Right ventricle myocardium superior (tissue), 1 donor: ENCODE measurements around the gene TWF1. TPM values are rescaled to one million over a fixed set of nuclear protein-coding genes. Genes with fewer than 3 reads are reported as not detected.
"Not testable (repeated sequence)": the region's sequence is repeated elsewhere in the genome, so short reads cannot be mapped to it uniquely, and the experiment has no call there.

Experiments
- ATAC-seq: fragments of 200-7000 bp; cut with Tn5 transposase; one replicate; pipeline ENCODE4 v1.9.1; 2020; ENCODE audit warnings: mild to moderate bottlenecking; ENCODE audit not compliant: poor library complexity
- DNase-seq: peaks from one replicate; pipeline ENCODE4 v3.0.0-alpha.2; 2020
- intact Hi-C: fragments of 100-400 bp; cut with DNase I; formaldehyde crosslinking; loops from one replicate; pipeline ENCODE4 v1.11.2; 2022
- total RNA-seq: library from RNA; stranded (reverse); fragmentation: NEBNext Ultra II Directional; extraction: Animal tissue kit (Norgen Biotek cat#: 25700); gene quantifications from one replicate; pipeline ENCODE4 v1.2.1, GENCODE V29; 2021
- donor health status: DM: no; HTN: yes; CAD: no; lungs with severe emphysema.

The TWF1 gene
- total RNA-seq, 1 donor from 2014 or later, result 11.9 TPM

GRCh38 chr12:43751360-43751759 is 54.8 kb downstream of the TWF1 start:
- intact Hi-C loops, DNase-seq, ATAC-seq: not testable (repeated sequence)

DNA sequence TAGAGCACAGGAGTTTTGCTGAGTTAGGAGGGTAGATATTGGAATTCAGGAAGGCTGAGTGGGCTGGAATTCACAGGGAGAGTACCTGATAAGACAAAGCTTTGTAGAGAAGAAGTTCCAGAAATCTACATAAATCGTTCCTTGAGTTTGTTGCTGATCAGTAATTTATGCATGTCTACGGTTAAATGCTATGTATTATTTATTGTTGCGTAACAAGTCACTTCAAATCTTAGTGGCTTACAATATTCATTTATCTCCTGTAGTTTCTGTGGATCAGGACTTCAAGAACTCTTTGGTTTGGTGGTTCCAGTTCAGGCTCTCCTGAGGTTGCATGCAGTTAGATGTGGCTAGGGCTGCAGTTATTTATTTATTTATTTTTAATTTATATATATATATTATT is 55.3 kb downstream of the TWF1 start:
- ATAC-seq, result no peak
- no peak for DNase-seq
- intact Hi-C loops, result no loop called here

- ATAC-seq, result no peak
- intact Hi-C loops, result no loop called here
Observed at GRCh38 chr12:43749016-43749415, 57.1 kb downstream of the TWF1 start.

DNA sequence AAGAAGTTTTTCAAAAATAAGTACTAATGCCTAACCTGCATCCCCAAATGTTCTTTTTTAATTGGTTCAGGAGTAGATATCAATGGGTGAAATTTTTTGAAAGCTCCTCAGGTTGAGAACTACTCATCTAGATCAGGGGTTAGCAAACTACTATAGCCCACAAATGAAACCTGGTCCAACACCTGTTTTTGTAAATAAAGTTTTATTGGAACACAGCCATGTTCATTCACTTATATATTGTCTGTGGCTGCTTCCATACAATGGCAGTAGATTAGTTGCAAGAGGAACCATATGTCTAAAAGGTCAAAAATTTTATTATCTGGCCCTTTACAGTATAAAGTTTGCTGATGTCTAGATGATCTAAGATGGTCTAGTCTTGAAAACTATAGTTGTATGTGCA is 61.3 kb downstream of the TWF1 start:
- no peak for ATAC-seq
- no peak for DNase-seq
- intact Hi-C loops, result no loop called here

More at GRCh38 chr12:43749016-43749415, 57.1 kb downstream of the TWF1 start:
- no peak for DNase-seq

Other genes starting within 250 kb of the TWF1 start
- 3.7 TPM for gene PUS7L, start 47.5 kb downstream of the TWF1 start, total RNA-seq
- gene IRAK4, start 47.4 kb downstream of the TWF1 start, total RNA-seq, result 5.3 TPM
- gene TMEM117, start 29.8 kb upstream of the TWF1 start, total RNA-seq, result 5.8 TPM